ENCODE measurements around the gene KCNA10.

The KCNA10 gene
- total RNA-seq = 0 reads per million in 3 experiments

GRCh38 chr1:110519125-110519810, at the start of gene KCNA10:
KCNA10 (minus strand) TSS chr1:110519175; CDS start chr1:110518787, 388 bp downstream.
- no peak for DNase-seq

GRCh38 chr1:110566836-110567235, 47.9 kb upstream of the KCNA10 start:
- no peak for DNase-seq

GRCh38 chr1:110565565-110565964, 46.6 kb upstream of the KCNA10 start:
- no peak for DNase-seq

GRCh38 chr1:110563089-110563488, 44.1 kb upstream of the KCNA10 start:
- no peak for DNase-seq

- DNase-seq = no peak
These were observed 42.6 kb upstream of the KCNA10 start for GRCh38 chr1:110561596-110561995.

- DNase-seq = no peak
These were observed 40.2 kb upstream of the KCNA10 start for GRCh38 chr1:110559157-110559556.

- no peak for DNase-seq
These were observed 38.5 kb upstream of the KCNA10 start for GRCh38 chr1:110557481-110557880.

- no peak for DNase-seq
These were observed 37.5 kb upstream of the KCNA10 start for GRCh38 chr1:110556471-110556807.

GRCh38 chr1:110555807-110556470, 37.0 kb upstream of the KCNA10 start:
- DNase-seq = no peak

GRCh38 chr1:110554871-110555801, 36.2 kb upstream of the KCNA10 start:
- DNase-seq = peak; percentile 33

GRCh38 chr1:110551278-110551809, 32.4 kb upstream of the KCNA10 start:
- no peak for DNase-seq

GRCh38 chr1:110549831-110550230, 30.9 kb upstream of the KCNA10 start:
- no peak for DNase-seq

- no peak for DNase-seq
These were observed 29.4 kb upstream of the KCNA10 start for GRCh38 chr1:110548381-110548780.

GRCh38 chr1:110547017-110547416, 28.0 kb upstream of the KCNA10 start:
- no peak for DNase-seq

GRCh38 chr1:110545492-110545891, 26.5 kb upstream of the KCNA10 start:
- no peak for DNase-seq

- DNase-seq = no peak
These were observed 25.8 kb upstream of the KCNA10 start for GRCh38 chr1:110544753-110545152.

- DNase-seq = no peak
These were observed 23.8 kb upstream of the KCNA10 start for GRCh38 chr1:110542725-110543124.

GRCh38 chr1:110541906-110542395, 23.0 kb upstream of the KCNA10 start:
- DNase-seq = no peak

GRCh38 chr1:110540891-110541685, 22.1 kb upstream of the KCNA10 start:
- no peak for DNase-seq

- DNase-seq = no peak
These were observed 19.9 kb upstream of the KCNA10 start for GRCh38 chr1:110538921-110539320.

GRCh38 chr1:110538075-110538474, 19.1 kb upstream of the KCNA10 start:
- no peak for DNase-seq

- no peak for DNase-seq
These were observed 17.0 kb upstream of the KCNA10 start for GRCh38 chr1:110535985-110536384.

All from central memory CD4-positive, alpha-beta T cell (primary cell).